AG20443 (cell line): ENCODE results near the gene XXYLT1.
"Not testable (repeated sequence)": the region's sequence is repeated elsewhere in the genome, so short reads cannot be mapped to it uniquely, and the experiment has no call there.

ENCODE experiments used
- DNase-seq: peaks from one replicate; pipeline ENCODE4 v3.0.0; 2012; ENCODE audit warnings: low spot score, mixed read lengths

The XXYLT1 gene

GRCh38 chr3:195226900-195227447 is 44.0 kb downstream of the XXYLT1 start:
- peak; percentile 27 for DNase-seq

- no peak for DNase-seq
These were observed 44.5 kb downstream of the XXYLT1 start for GRCh38 chr3:195226445-195226844.

- DNase-seq, result no peak
These were observed 45.9 kb downstream of the XXYLT1 start for GRCh38 chr3:195224980-195225580.

GRCh38 chr3:195224156-195224979 is 46.6 kb downstream of the XXYLT1 start:
- DNase-seq, result peak; percentile 21

- DNase-seq, result no peak
These were observed 48.9 kb downstream of the XXYLT1 start for GRCh38 chr3:195221876-195222617.

GRCh38 chr3:195221015-195221853 is 49.7 kb downstream of the XXYLT1 start:
- peak; percentile 76 for DNase-seq

- no peak for DNase-seq
These were observed 51.4 kb downstream of the XXYLT1 start for GRCh38 chr3:195219351-195220230.

- DNase-seq, result not testable (repeated sequence)
These were observed 52.6 kb downstream of the XXYLT1 start for GRCh38 chr3:195218331-195218730.

GRCh38 chr3:195215576-195215975 is 55.4 kb downstream of the XXYLT1 start:
- not testable (repeated sequence) for DNase-seq

GRCh38 chr3:195214381-195214780 is 56.6 kb downstream of the XXYLT1 start:
- DNase-seq, result no peak

- no peak for DNase-seq
These were observed 57.2 kb downstream of the XXYLT1 start for GRCh38 chr3:195213639-195214315.

GRCh38 chr3:195212749-195213375 is 58.1 kb downstream of the XXYLT1 start:
- no peak for DNase-seq

GRCh38 chr3:195212033-195212748 is 58.8 kb downstream of the XXYLT1 start:
- no peak for DNase-seq

- peak; percentile 79 for DNase-seq
These were observed 60.5 kb downstream of the XXYLT1 start for GRCh38 chr3:195210266-195210973.

GRCh38 chr3:195209847-195210265 is 61.1 kb downstream of the XXYLT1 start:
- DNase-seq, result peak; percentile 64

GRCh38 chr3:195209083-195209846 is 61.7 kb downstream of the XXYLT1 start:
- DNase-seq, result peak; percentile 14

- no peak for DNase-seq
These were observed 62.3 kb downstream of the XXYLT1 start for GRCh38 chr3:195208631-195209030.
